ENCODE results near the gene ATXN1. TPM values are rescaled to one million over a fixed set of nuclear protein-coding genes. Genes with fewer than 3 reads are reported as not detected.

Gene ATXN1
- total RNA-seq, 1 experiment from 2014 or later: 25.6 TPM

DNA sequence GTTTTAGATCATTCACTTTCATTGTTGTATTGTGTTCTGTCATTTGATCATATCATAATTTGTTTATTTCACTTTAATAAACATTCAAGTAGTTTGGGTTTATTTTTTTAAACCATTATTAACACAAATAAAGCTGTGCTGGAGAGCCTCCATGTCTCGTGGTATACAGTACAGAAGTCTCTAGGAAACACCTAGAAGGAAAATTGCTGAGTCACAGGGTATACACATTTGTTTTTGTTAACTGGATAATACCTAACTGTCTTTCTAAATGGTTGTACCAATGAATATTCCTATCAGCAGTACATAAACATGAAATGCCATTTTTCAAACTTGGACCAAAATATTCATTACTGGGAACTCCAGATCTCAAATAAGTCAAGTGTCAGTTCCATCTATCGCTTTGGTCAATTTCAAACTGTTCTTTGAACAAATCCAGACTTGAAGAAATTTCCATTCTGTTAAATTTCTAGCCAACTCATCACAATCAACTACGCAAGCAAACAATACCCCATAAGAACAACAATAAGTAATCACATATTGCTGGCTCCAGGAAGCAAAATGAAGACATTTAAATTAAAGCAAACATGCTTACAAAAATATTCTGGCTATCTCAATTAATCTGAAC, 138.1 kb downstream of the ATXN1 start:
- no peak for DNase-seq (ENCODE audit: low spot score)
- no TSS peak for BruUV-seq (replicated peaks)
- CTCF ChIA-PET: no interaction called here

DNA sequence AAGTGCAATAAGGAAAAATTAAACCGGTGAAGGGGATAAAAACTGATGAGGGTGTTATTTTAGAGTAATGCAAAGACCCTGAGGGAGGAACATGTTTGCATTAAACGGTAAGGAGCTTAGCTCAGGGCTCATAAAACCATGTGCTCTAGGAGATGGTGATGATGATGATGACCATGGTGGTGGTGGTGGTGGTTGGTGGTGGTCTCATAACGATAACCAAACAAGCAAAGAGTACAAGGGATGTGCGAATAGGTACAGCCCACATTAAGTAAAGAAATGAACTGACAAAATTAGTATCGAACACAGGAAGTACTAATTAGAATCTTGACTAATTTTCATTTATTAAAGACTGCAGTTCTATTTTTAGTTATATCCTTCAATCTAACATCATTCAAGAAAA, 139.1 kb downstream of the ATXN1 start:
- POLR2A ChIA-PET (ENCODE audit: low non-redundant PET): interaction anchor here (0.6 kb wide), 1 partner anchor 78 kb away, joined by 5 read pairs; no protein-coding TSS in a partner anchor
- H3K27ac ChIP-seq (ENCODE audit: low read depth, low read length, poor library complexity, severe bottlenecking): no peak overlapping the region
- CTCF ChIA-PET: no interaction called here
- H3K4me3 ChIP-seq (ENCODE audit: low read depth, low read length, poor library complexity, severe bottlenecking): no peak overlapping the region
- DNase-seq (ENCODE audit: low spot score): no peak
- no peaks in the 10 kb centered on the region for H3K9me3 ChIP-seq (ENCODE audit: low read depth, low read length, poor library complexity, severe bottlenecking)
- H3K36me3 ChIP-seq (ENCODE audit: insufficient read depth, low read length, poor library complexity, severe bottlenecking): no peaks in the 10 kb centered on the region
- BruUV-seq (replicated peaks): no TSS peak
- intact Hi-C loops (cut with micrococcal nuclease; ENCODE audit: unreplicated experiment): no loop called here
- no peak for TF ChIP-seq EZH2 (IDR thresholded peaks at IDR 0.05; ENCODE audit: borderline replicate concordance, low read depth, low read length, poor library complexity, severe bottlenecking)
- TF ChIP-seq CTCF (conservative IDR thresholded peaks at IDR 0.05; ENCODE audit: low read depth, low read length): no peak
- no peaks in the 10 kb centered on the region for H3K27me3 ChIP-seq (replicated peaks; ENCODE audit: insufficient read depth, low read depth, low read length, poor library complexity)
- H3K4me1 ChIP-seq (ENCODE audit: insufficient read depth, low read length, poor library complexity, severe bottlenecking): no peaks in the 10 kb centered on the region

More for the DNA sequence above, 138.1 kb downstream of the ATXN1 start:
- H3K27ac ChIP-seq (ENCODE audit: low read depth, low read length, poor library complexity, severe bottlenecking): no peak overlapping the region
- TF ChIP-seq CTCF (conservative IDR thresholded peaks at IDR 0.05; ENCODE audit: low read depth, low read length) (no peak), EZH2 (IDR thresholded peaks at IDR 0.05; ENCODE audit: borderline replicate concordance, low read depth, low read length, poor library complexity, severe bottlenecking) (no peak)
- no peaks in the 10 kb centered on the region for H3K9me3 ChIP-seq (ENCODE audit: low read depth, low read length, poor library complexity, severe bottlenecking)
- H3K4me3 ChIP-seq (ENCODE audit: low read depth, low read length, poor library complexity, severe bottlenecking): no peak overlapping the region
- H3K27me3 ChIP-seq (replicated peaks; ENCODE audit: insufficient read depth, low read depth, low read length, poor library complexity): no peaks in the 10 kb centered on the region
- H3K36me3 ChIP-seq (ENCODE audit: insufficient read depth, low read length, poor library complexity, severe bottlenecking): no peaks in the 10 kb centered on the region
- POLR2A ChIA-PET (ENCODE audit: low non-redundant PET): no interaction called here
- intact Hi-C loops (cut with micrococcal nuclease; ENCODE audit: unreplicated experiment): no loop called here
- H3K4me1 ChIP-seq (ENCODE audit: insufficient read depth, low read length, poor library complexity, severe bottlenecking): no peaks in the 10 kb centered on the region

- no peak for TF ChIP-seq CTCF (conservative IDR thresholded peaks at IDR 0.05; ENCODE audit: low read depth, low read length)
- TF ChIP-seq EZH2 (IDR thresholded peaks at IDR 0.05; ENCODE audit: borderline replicate concordance, low read depth, low read length, poor library complexity, severe bottlenecking): no peak
- Histone ChIP-seq H3K36me3 (ENCODE audit: insufficient read depth, low read length, poor library complexity, severe bottlenecking) (no peaks in the 10 kb centered on the region), H3K27ac (ENCODE audit: low read depth, low read length, poor library complexity, severe bottlenecking) (no peak overlapping the region), H3K4me1 (ENCODE audit: insufficient read depth, low read length, poor library complexity, severe bottlenecking) (no peaks in the 10 kb centered on the region), H3K4me3 (ENCODE audit: low read depth, low read length, poor library complexity, severe bottlenecking) (no peak overlapping the region), H3K9me3 (ENCODE audit: low read depth, low read length, poor library complexity, severe bottlenecking) (no peaks in the 10 kb centered on the region), H3K27me3 (replicated peaks; ENCODE audit: insufficient read depth, low read depth, low read length, poor library complexity) (no peaks in the 10 kb centered on the region)
- no peak for DNase-seq (ENCODE audit: low spot score)
- intact Hi-C loops (cut with micrococcal nuclease; ENCODE audit: unreplicated experiment): no loop called here
- no TSS peak for BruUV-seq (replicated peaks)
- ChIA-PET POLR2A (ENCODE audit: low non-redundant PET) (no interaction called here), CTCF (no interaction called here)
Observed at GRCh38 chr6:16621002-16621401, 140.3 kb downstream of the ATXN1 start.
